Skeletal muscle satellite cell (primary cell): ENCODE results near the gene HAUS7.

ENCODE experiments used
- H3K27me3 ChIP-seq: 2 replicates; pipeline ENCODE4 v1.7.0; 2013; ENCODE audit warnings: low read length; ENCODE audit not compliant: control insufficient read depth, insufficient read depth
- H3K36me3 ChIP-seq: 2 replicates; pipeline ENCODE4 v1.7.0; 2013; ENCODE audit warnings: mild to moderate bottlenecking, control low read depth, low read length; ENCODE audit not compliant: insufficient read depth
- H3K4me1 ChIP-seq: 2 replicates; pipeline ENCODE4 v1.7.0; 2013; ENCODE audit warnings: low read length; ENCODE audit not compliant: control insufficient read depth, insufficient read depth
- H3K4me2 ChIP-seq: 2 replicates; pipeline ENCODE4 v1.7.0; 2013; ENCODE audit warnings: mild to moderate bottlenecking, low read length
- H3K4me3 ChIP-seq: 2 replicates; pipeline ENCODE4 v1.7.0; 2013; ENCODE audit warnings: low read length
- H3K9ac ChIP-seq: 2 replicates; pipeline ENCODE4 v1.7.0; 2013; ENCODE audit warnings: mild to moderate bottlenecking, low read depth, low read length, moderate library complexity
- H3K9me3 ChIP-seq: replicated peaks from 2 replicates; pipeline ENCODE4 v1.7.0; 2013; ENCODE audit warnings: mild to moderate bottlenecking, control low read depth, low read length

Gene HAUS7

GRCh38 chrX:153460826-153461225, 9.6 kb downstream of the HAUS7 start:
- Histone ChIP-seq H3K4me1 (peaks cover 10% of the 10 kb centered on the region), H3K9me3 (no peaks in the 10 kb centered on the region), H3K27me3 (no peaks in the 10 kb centered on the region), H3K4me3 (no peak overlapping the region), H3K4me2 (no peak overlapping the region), H3K9ac (no peak overlapping the region), H3K36me3 (peaks cover 3% of the 10 kb centered on the region)

GRCh38 chrX:153459986-153460385, 10.4 kb downstream of the HAUS7 start:
- Histone ChIP-seq H3K4me2 (no peak overlapping the region), H3K36me3 (peaks cover 3% of the 10 kb centered on the region), H3K4me3 (no peak overlapping the region), H3K9ac (no peak overlapping the region), H3K27me3 (no peaks in the 10 kb centered on the region), H3K4me1 (peaks cover 10% of the 10 kb centered on the region), H3K9me3 (no peaks in the 10 kb centered on the region)

DNA sequence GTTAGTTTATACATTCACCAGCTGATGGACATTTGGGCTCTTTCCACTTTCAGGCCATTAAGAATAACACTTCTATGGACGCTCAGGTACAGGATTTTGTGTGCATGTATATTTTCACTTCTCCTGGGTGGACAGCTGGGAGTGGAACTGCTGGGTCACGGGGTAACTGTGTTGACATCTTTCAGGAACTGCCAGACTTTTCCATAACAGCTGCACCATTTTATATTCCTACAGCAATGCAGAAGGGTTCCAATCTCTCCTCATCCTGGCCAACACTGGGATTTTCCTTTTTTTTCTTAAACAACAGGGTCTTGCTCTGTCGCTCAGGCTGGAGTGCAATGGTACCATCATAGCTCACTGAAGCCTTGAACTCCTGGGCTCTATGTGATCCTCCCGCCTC, 11.9 kb downstream of the HAUS7 start:
- Histone ChIP-seq H3K4me2 (no peak overlapping the region), H3K9me3 (no peaks in the 10 kb centered on the region), H3K9ac (no peak overlapping the region), H3K36me3 (no peaks in the 10 kb centered on the region), H3K4me3 (no peak overlapping the region), H3K27me3 (no peaks in the 10 kb centered on the region), H3K4me1 (peaks cover 10% of the 10 kb centered on the region)

DNA sequence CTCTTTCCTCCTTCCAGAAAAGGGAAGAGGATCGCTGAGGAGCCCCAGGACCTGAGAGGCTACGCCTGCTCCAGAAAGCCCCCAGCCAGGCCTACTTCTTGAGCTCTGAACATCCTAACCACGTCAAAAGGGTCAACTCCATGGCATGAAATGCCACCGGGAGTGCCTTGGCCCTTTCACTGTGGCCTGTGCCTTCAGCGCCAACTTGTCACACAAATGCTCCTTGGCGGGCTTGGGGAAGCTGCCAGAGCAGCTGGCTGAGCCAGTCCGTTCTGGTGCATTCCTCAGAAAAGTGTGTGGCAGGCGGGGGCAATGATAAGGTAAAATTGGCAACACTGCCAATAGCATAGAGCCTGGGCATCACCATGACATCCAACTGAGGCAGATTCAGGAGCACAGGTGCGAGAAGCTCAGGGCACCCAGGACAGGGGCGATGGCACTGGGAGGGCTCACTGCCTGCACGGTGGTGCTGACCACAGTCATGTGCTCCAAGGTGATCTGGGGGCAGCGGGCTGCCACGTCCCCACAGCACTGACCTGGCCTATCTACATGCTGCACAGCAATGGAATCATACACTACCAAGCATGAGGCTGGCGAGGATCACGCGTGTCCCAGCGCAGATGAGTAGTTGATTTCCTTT, 12.4 kb downstream of the HAUS7 start:
- no peaks in the 10 kb centered on the region for H3K27me3 ChIP-seq
- no peaks in the 10 kb centered on the region for H3K36me3 ChIP-seq
- H3K9me3 ChIP-seq, result no peaks in the 10 kb centered on the region
- no peak overlapping the region for H3K9ac ChIP-seq
- H3K4me2 ChIP-seq, result no peak overlapping the region
- peaks cover 10% of the 10 kb centered on the region for H3K4me1 ChIP-seq
- no peak overlapping the region for H3K4me3 ChIP-seq

- Histone ChIP-seq H3K27me3 (no peaks in the 10 kb centered on the region), H3K4me1 (peaks cover 10% of the 10 kb centered on the region), H3K4me2 (no peak overlapping the region), H3K36me3 (no peaks in the 10 kb centered on the region), H3K9ac (no peak overlapping the region), H3K9me3 (no peaks in the 10 kb centered on the region), H3K4me3 (no peak overlapping the region)
These were observed 13.1 kb downstream of the HAUS7 start for GRCh38 chrX:153457136-153457825.

- peaks cover 10% of the 10 kb centered on the region for H3K4me1 ChIP-seq
- H3K4me3 ChIP-seq, result no peak overlapping the region
- H3K36me3 ChIP-seq, result no peaks in the 10 kb centered on the region
- no peaks in the 10 kb centered on the region for H3K27me3 ChIP-seq
- no peaks in the 10 kb centered on the region for H3K9me3 ChIP-seq
- no peak overlapping the region for H3K4me2 ChIP-seq
- no peak overlapping the region for H3K9ac ChIP-seq
These were observed 13.7 kb downstream of the HAUS7 start for GRCh38 chrX:153456704-153457103.

DNA sequence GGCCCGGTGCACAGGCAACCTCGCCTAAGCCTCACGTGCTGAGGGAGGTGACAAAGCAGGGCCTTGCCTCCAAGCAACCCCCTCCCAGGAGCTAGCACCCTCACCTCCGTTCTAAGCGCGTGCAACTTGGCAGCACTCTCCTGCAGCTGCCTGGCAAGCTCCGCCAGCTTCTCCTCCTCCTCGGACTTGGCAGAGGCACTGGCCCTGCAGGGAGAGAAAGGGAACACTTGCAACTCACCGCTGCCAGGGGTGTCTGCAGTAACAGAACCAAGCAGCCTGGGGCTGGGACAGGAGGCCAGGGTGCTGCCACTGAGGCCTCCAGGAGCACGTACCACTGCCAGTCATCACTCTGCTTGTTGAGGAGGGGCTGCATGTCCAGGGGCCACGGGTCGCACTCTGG, 14.2 kb downstream of the HAUS7 start:
- no peaks in the 10 kb centered on the region for H3K36me3 ChIP-seq

DNA sequence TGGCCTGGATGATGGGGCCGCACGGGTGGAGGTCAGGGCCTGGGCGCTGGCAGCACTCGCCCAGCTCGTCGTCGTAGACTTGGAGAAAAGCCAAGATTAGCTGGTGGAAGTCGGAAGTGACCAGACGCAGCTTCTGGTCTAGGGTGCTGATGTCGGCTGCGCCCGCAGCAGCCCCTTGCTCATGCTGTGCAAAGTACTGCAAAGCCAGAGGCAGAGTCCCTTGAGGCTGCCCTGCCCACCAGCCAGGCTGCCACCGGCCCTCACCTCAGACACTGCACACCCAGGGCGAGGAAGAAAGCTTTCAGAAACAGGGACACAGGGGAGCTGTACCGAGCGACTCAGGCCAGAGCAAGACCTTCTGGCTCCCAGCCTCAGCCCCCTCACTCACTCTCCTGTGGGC, 14.8 kb downstream of the HAUS7 start:
- no peak overlapping the region for H3K4me3 ChIP-seq
- no peak overlapping the region for H3K9ac ChIP-seq
- H3K27me3 ChIP-seq, result no peaks in the 10 kb centered on the region
- H3K36me3 ChIP-seq, result no peaks in the 10 kb centered on the region
- no peaks in the 10 kb centered on the region for H3K9me3 ChIP-seq
- peaks cover 9% of the 10 kb centered on the region for H3K4me1 ChIP-seq
- H3K4me2 ChIP-seq, result no peak overlapping the region

More for the DNA sequence above, 14.2 kb downstream of the HAUS7 start:
- H3K27me3 ChIP-seq, result no peaks in the 10 kb centered on the region
- H3K9me3 ChIP-seq, result no peaks in the 10 kb centered on the region
- H3K9ac ChIP-seq, result no peak overlapping the region
- H3K4me1 ChIP-seq, result peaks cover 10% of the 10 kb centered on the region
- H3K4me3 ChIP-seq, result no peak overlapping the region
- H3K4me2 ChIP-seq, result no peak overlapping the region

GRCh38 chrX:153454901-153455550, 15.3 kb downstream of the HAUS7 start:
- Histone ChIP-seq H3K36me3 (no peaks in the 10 kb centered on the region), H3K4me3 (no peak overlapping the region), H3K27me3 (no peaks in the 10 kb centered on the region), H3K4me2 (no peak overlapping the region), H3K9ac (no peak overlapping the region), H3K4me1 (peaks cover 4% of the 10 kb centered on the region), H3K9me3 (no peaks in the 10 kb centered on the region)

DNA sequence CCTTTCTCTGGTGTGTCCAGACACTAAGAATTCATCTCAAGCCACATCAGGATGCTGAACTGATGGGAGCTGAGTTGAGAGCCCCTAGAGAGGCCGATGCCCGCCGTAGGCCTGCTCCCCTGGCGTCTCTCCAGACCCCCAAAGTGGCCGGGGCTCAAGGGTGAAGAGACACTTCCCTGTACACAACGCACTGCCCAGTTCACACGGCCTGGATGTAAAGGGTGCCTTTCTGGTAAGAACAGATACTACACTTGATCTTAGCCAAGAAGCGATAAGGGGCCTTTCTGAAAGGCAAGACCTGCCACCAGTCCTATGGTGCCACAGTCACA, 19.5 kb downstream of the HAUS7 start:
- no peaks in the 10 kb centered on the region for H3K27me3 ChIP-seq

DNA sequence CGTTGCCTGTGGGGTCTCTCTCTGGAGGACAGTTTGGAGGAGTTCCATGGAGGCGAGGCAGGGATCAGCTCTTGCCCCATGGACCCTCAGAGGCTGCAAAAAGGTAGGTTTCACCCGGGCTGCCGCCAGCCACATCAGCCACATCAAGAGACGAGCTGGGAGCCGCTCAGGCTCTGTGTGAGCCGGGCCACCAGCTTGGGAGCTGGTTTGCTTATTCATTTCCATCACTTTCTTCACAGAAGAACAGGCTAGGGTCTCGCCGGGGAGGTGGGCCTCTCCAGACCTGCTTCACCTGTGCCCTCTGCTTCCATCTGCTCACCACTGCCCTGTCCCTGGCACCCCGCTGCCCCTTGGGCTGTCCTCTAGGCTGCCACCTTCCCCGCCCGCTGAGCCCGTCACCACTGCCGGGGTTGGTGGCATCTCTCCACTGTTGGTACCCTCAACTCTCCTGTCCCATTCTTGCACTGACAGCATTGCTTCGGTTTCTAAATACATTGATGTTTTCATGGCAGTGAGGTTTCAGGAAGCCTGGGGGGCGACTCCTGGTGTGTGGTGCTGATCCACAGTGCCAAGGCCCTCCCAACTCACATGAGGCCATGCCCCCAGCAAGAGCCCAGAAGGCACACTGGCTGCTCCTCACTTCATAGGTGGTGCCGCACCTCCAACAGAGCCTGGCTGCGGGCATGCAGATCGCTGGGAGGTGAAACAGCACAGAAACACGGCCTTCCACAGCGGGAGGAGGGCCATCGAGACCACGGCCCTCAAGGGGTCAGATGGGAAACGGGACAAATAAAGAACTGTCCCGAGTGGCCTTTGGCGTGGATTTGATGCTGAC, 20.0 kb downstream of the HAUS7 start:
- Histone ChIP-seq H3K27me3 (no peaks in the 10 kb centered on the region), H3K4me2 (no peak overlapping the region), H3K4me3 (no peak overlapping the region), H3K9me3 (no peaks in the 10 kb centered on the region), H3K4me1 (no peaks in the 10 kb centered on the region), H3K9ac (no peak overlapping the region), H3K36me3 (no peaks in the 10 kb centered on the region)

More for the DNA sequence above, 19.5 kb downstream of the HAUS7 start:
- no peaks in the 10 kb centered on the region for H3K36me3 ChIP-seq
- H3K9ac ChIP-seq, result no peak overlapping the region
- H3K4me3 ChIP-seq, result no peak overlapping the region
- no peaks in the 10 kb centered on the region for H3K9me3 ChIP-seq
- H3K4me2 ChIP-seq, result no peak overlapping the region
- no peaks in the 10 kb centered on the region for H3K4me1 ChIP-seq
